ENCODE results near the gene NDUFAB1.
A peak's percentile ranks its signal among the peaks of the same experiment; 100 is the strongest.
"Not testable (repeated sequence)": the region's sequence is repeated elsewhere in the genome, so short reads cannot be mapped to it uniquely, and the experiment has no call there.

The NDUFAB1 gene

DNA sequence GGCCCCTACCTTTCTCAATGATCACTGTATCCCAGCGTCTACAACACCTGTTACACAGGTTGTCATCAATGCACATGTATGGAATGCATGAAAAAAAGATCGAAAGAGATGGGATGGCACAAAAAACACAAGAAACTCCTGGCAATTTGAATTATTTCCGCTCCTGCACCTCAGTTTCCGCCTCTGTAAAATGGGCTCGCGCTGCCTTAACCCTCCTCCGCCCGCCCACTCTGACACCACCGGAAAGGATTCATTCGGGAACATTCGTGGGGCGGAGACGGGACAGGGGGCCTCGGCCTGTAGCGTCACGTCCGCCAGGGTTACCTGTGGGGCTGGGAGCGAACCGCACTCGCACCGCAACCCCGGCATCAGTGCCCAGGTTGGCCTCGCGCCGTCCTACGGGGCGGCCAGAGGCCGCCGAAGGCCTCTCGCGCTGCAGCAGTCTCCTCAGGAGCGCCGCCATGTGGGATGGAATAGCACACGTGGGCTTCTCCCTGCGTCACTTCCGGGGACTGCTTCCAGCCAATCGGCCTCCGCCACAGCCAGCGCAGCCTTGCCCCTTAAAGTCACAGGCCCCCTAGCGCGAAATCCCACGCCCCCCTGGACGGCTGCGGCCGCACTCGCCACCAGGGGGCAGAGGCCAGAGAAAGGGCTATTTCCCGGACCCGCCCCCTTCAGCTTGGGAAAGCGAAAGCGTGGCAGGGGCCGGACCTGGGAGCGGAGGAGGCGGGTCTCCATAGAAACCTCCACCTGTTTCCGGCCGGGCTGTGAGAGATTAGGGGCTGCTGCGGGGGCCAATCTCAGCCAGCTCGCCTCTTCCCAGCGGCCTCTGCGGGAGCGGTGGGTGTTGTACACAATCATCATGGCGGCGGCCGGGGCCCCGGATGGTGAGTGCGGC lies 39.0 kb downstream of the NDUFAB1 start, which contains the start of the genes EARS2 and UBFD1:
Gene EARS2 (minus strand): TSS at position 470 of the 898 bp plus-strand sequence. CDS start 7 bp downstream, at position 463.
Gene UBFD1 (plus strand): TSS at position 847 of the 898 bp plus-strand sequence. CDS start 16 bp downstream, at position 863.
- peak; percentile 90 for DNase-seq (ENCODE audit: insufficient read length, low spot score)

DNA sequence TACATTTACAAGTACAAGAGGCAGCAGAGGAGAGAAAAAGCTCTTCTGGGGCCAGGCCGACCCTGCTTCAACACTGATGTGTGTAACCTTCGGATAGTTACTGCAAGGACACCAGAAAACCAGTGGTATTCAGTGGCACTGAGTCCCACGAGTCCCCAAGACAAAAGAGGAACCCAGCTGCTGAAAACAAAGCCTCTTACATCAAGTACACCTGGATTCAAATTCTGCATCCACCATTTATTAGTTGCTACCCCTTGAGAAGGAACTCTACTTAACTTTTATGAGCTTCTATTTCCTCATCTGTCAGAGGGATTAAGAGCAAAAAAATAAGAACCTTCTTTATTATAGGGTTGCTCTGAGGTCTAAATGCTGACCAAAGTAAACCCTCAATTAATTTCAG lies 41.6 kb downstream of the NDUFAB1 start:
- DNase-seq (ENCODE audit: insufficient read length, low spot score): no peak
- no peak for FAIRE-seq

More for the DNA sequence above, 39.0 kb downstream of the NDUFAB1 start, which contains the start of the genes EARS2 and UBFD1:
- peak; percentile 94 for FAIRE-seq

- DNase-seq (ENCODE audit: insufficient read length, low spot score) (no peak), FAIRE-seq (no peak)
These were observed 44.0 kb downstream of the NDUFAB1 start for GRCh38 chr16:23552161-23552560.

DNA sequence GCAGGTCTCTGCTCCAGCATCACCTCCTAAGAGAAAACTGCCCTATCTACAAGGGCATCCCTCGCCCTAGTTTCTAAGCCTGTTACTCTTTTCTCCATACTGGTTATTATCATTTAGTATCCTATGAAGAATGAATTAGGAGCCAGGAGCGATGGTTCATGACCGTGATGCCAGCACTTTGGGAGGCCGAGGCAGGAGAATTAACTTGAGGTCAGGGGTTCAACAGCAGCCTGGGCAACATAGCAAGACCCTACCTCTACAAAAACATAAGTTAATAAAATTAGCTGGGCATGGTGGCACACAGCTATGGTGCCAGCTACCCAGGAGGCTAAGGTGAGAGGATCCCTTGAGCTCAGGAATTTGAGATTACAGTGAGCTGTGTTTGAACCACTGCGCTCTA lies 46.2 kb downstream of the NDUFAB1 start:
- no peak for DNase-seq (ENCODE audit: insufficient read length, low spot score)
- no peak for FAIRE-seq

- DNase-seq (ENCODE audit: insufficient read length, low spot score): no peak
- no peak for FAIRE-seq
These were observed 51.7 kb downstream of the NDUFAB1 start for GRCh38 chr16:23544436-23544835.

- not testable (repeated sequence) for FAIRE-seq; DNase-seq (ENCODE audit: insufficient read length, low spot score)
These were observed 55.3 kb downstream of the NDUFAB1 start for GRCh38 chr16:23540817-23541178.

DNA sequence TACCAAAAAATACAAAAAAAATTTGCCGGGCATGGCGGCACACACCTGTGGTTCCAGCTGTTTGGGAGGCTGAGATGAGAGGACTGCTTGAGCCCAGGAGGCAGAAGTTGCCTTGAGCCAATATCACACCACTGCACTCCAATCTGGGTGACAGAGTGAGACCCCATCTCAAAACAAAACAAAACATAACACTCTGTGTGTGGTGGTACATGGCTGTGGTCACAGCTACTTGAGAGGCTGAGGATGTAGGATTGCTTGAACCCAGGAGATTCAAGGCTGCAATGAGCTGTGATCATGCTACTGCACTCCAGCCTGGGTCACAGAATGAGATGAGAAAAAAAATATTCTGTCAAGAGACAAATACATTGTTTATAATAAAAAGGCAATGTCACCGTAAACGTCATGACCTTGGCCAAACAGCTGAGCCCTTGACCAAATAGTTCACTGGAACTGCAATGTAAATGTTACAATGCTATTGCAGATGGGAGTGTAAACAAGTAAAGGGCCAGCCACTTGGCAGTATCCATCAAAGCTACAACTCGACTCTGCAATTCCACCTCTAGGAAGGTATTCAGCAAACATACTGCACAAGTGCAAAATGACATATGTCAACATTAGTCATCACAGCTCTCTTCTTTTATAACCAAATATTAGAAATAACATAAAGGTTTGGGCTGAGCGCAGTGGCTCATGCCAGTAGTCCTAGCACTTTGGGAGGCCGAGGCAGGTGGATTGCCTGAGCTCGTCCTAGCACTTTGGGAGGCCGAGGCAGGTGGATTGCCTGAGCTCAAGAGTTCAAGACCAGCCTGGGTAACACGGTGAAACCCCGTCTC lies 55.9 kb downstream of the NDUFAB1 start:
- no peak for DNase-seq (ENCODE audit: insufficient read length, low spot score)
- FAIRE-seq: no peak

DNA sequence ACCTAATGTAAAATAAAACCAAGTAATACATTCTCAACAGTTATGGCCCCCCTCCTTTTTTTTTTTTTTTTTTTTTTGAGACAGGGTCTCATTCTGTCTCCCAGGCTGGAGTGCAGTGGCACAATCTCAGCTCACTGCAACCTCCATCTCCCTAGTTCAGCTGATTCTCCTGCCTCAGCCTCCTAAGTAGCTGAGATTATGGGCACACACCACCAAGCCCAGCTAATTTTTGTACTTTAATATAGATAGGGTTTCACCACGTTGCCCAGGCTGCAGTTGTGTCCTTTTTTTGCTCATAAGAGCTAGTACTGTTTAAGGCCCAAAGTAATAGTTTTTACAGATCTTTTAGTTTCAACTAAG lies 57.2 kb downstream of the NDUFAB1 start:
- no peak for FAIRE-seq
- no peak for DNase-seq (ENCODE audit: insufficient read length, low spot score)

DNA sequence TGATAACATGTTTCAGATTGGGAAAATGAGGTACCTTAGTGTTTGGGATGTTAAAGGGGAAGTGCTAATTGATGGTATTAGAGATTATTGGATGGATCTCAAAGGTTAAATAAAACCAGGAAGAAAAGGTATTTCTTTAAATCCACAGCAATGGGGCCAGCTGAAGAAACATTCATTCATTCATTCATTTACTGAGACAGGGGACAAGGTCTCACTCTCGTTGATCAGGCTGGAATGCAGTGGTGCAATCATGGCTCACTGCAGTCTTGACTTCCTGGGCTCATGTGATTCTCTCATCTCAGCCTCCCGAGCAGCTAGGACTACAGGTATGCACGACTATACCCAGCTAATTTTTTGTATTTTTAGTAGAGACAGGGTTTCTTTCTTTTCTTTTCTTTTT lies 58.7 kb downstream of the NDUFAB1 start:
- no peak for DNase-seq (ENCODE audit: insufficient read length, low spot score)

DNA sequence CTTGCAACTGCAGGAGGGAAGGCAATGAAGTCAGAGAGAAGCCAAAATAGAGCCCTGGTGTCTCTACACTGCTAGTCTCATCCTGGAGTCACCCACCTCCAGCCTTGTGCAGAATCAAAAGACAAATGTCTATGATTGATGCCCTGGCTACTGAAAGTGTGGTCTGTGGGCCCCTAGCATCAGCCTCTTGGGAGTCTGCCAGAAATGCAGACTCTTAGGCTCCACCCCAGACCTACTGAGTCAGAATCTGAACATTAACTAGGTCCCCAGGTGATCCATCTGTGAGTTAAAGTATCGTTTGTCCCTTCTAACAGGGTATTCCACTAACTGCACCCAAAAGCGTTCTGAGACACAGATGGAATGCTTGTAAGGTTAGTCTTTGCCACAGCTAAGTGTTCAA lies 60.2 kb downstream of the NDUFAB1 start:
- FAIRE-seq: no peak

More for the DNA sequence above, 58.7 kb downstream of the NDUFAB1 start:
- no peak for FAIRE-seq

DNA sequence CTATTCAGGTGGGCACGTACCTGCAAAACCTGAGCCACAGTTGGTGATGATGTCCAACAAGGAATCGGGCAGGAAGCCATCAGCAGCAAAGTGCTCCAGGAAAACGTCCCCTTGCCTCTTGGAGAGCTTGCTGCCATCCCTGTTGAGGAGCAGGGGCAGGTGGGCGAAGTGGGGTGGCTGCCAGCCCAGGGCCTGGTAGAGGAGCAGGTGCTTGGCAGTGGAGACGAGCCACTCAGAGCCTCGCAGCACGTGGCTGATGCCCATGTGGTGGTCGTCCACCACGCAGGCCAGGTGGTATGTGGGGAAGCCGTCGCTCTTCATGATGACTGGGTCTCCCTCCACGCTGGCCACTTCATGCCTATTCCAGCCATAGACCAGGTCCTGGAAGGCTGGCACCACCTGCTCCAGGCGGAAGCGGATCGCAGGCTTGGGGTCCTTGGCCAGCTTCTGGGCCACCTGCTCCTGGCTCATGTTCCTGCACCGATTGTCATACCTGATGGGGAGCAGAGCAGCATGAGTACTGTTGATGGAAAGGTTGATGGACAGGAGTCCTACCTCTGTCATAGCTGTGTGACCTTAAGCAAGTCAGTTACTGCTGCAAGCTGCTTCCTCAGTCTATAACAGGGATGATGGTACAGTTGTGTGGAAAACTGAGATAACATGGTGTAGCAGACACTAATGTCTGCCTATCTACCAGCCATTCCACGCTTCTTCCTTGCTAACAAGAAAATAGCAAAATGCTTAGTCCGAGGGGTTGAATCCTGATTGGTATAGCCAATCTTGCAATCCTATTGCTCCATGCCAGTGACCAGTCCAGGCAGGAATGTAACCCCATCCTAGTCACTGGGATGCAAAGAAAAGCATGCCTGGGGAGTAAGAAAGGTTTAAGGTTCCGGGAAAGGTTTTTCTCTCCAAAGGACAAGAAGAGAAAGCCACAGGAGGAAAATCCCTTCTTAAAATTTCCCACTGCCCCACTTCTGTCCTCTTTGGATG lies 61.0 kb downstream of the NDUFAB1 start:
- FAIRE-seq (no peak), DNase-seq (ENCODE audit: insufficient read length, low spot score) (no peak)

More for the DNA sequence above, 60.2 kb downstream of the NDUFAB1 start:
- DNase-seq (ENCODE audit: insufficient read length, low spot score): no peak

DNA sequence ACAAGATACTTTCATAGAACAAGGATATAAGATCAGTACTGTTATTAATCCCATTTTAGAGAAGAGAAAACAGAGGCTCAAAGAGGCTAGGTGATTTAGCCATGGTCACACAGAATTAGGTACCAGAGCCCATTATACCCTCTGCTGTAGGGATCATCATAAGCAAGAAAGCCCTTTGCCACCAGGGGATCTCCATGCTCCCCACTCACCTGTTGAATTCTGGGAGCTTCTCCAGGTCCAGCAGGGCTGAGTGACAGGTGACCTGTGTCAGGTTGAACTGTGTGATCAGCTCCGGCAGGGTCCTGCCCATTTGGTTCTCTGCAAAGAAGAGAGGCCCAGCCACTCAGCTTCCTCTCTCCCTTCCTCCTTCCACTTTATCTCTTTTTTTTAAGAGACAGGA lies 63.7 kb downstream of the NDUFAB1 start:
- FAIRE-seq: no peak
- DNase-seq (ENCODE audit: insufficient read length, low spot score): no peak

Data from GM19239 (cell line).